Ectodermal cell (in vitro differentiated cells): ENCODE results near the gene MSANTD2.

Experiments used
- H3K27ac ChIP-seq: 2 replicates; pipeline ENCODE4 v1.7.0; 2013; ENCODE audit warnings: mild to moderate bottlenecking, low read depth, low read length; ENCODE audit not compliant: insufficient read depth, poor library complexity, severe bottlenecking
- H3K27me3 ChIP-seq: 2 replicates; pipeline ENCODE4 v1.7.0; 2013; ENCODE audit warnings: mild to moderate bottlenecking, low read length; ENCODE audit not compliant: insufficient read depth, control insufficient read depth, poor library complexity, severe bottlenecking
- H3K36me3 ChIP-seq: one replicate; pipeline ENCODE4 v1.7.0; 2013; ENCODE audit warnings: low read length; ENCODE audit not compliant: control insufficient read depth, insufficient read depth
- H3K4me1 ChIP-seq: one replicate; pipeline ENCODE4 v1.7.0; 2013; ENCODE audit warnings: low read length; ENCODE audit not compliant: control insufficient read depth, insufficient read depth
- H3K4me3 ChIP-seq: 2 replicates; pipeline ENCODE4 v1.7.0; 2013; ENCODE audit warnings: low read depth, low read length, control low read depth; ENCODE audit not compliant: insufficient read depth
- H3K9me3 ChIP-seq: 2 replicates; pipeline ENCODE4 v1.7.0; 2013; ENCODE audit warnings: mild to moderate bottlenecking, low read length, moderate library complexity; ENCODE audit not compliant: control insufficient read depth
- WGBS, 2 experiments: methylation state at CpG; one replicate each; pipeline ENCODE4 v1.1.7; 2013; ENCODE audit warnings: missing lambda C conversion rate in 2 of 2; 5-methylcytosine and 5-hydroxymethylcytosine counted together

Gene MSANTD2

DNA sequence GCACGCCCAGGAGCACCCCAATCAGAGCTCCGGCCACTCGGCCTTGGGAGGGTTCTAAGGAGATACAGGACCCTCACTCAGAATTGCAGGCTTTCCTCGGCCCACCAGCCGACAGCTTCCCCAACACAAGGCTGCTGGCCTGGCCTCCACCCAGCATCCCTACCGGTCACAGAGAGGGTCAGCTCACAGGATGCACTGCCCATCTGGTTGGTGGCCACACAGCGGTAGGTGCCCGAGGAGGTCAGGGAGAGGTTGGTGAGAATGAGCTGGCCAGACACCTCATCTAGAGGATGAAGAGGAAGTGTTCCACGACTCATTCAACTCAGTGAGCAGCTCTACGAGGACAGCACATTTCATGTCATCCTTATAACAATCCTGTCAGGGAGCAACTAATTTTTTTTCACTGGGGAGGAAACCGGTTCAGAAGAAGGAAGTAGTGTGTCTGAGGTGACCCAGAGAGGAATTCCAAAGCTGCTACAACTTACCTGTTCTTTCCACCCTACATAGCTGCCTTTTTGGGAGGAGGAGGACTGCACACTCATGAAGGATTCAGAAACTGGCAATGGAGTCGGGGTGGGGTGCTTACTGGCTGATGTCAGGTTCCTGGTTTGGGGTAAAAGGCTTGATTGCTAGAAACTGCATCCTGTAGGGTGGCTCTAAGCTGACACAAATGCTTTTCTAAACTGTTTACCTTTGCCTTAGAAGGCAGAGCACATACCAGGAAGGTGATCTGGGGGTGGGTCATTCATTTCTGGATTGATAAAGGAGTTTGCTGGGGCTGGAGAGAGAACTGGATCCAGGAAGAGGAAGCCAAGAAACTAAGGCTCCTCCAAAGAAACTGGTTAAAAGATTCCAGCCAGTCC is 51.5 kb downstream of the MSANTD2 start:
- H3K27ac ChIP-seq, result no peak overlapping the region
- no peaks in the 10 kb centered on the region for H3K36me3 ChIP-seq
- H3K4me1 ChIP-seq, result peaks cover 13% of the 10 kb centered on the region
- H3K4me3 ChIP-seq, result no peak overlapping the region
- H3K9me3 ChIP-seq, result no peaks in the 10 kb centered on the region
- H3K27me3 ChIP-seq, result peaks cover 92% of the 10 kb centered on the region
- 85 to 89% methylated on average over 12 of the region's 12 CpGs for WGBS, 2 experiments

GRCh38 chr11:124748100-124748418 is 52.1 kb downstream of the MSANTD2 start:
- H3K4me3 ChIP-seq, result no peak overlapping the region
- H3K27me3 ChIP-seq, result peaks cover 95% of the 10 kb centered on the region
- 89 to 91% methylated on average over 7 of the region's 7 CpGs for WGBS, 2 experiments
- peaks cover 11% of the 10 kb centered on the region for H3K4me1 ChIP-seq
- H3K36me3 ChIP-seq, result no peaks in the 10 kb centered on the region
- H3K9me3 ChIP-seq, result no peaks in the 10 kb centered on the region
- no peak overlapping the region for H3K27ac ChIP-seq

GRCh38 chr11:124747406-124748099 is 52.7 kb downstream of the MSANTD2 start:
- no peaks in the 10 kb centered on the region for H3K36me3 ChIP-seq
- H3K27me3 ChIP-seq, result peaks cover 100% of the 10 kb centered on the region
- WGBS, 2 experiments, result 52 to 62% methylated on average over 14 of the region's 14 CpGs
- no peak overlapping the region for H3K4me3 ChIP-seq
- H3K9me3 ChIP-seq, result no peaks in the 10 kb centered on the region
- peaks cover 9% of the 10 kb centered on the region for H3K4me1 ChIP-seq
- H3K27ac ChIP-seq, result no peak overlapping the region

- no peak overlapping the region for H3K27ac ChIP-seq
- no peaks in the 10 kb centered on the region for H3K9me3 ChIP-seq
- 2% methylated on average over 37 of the region's 37 CpGs for WGBS, 2 experiments
- H3K4me3 ChIP-seq, result peak overlapping the region; percentile 23
- peaks cover 100% of the 10 kb centered on the region for H3K27me3 ChIP-seq
- peaks cover 8% of the 10 kb centered on the region for H3K4me1 ChIP-seq
- no peaks in the 10 kb centered on the region for H3K36me3 ChIP-seq
These were observed 53.5 kb downstream of the MSANTD2 start for GRCh38 chr11:124746621-124747243.

GRCh38 chr11:124745835-124746620 is 54.2 kb downstream of the MSANTD2 start:
- Histone ChIP-seq H3K27me3 (peaks cover 100% of the 10 kb centered on the region), H3K36me3 (no peaks in the 10 kb centered on the region), H3K4me1 (peaks cover 8% of the 10 kb centered on the region), H3K27ac (no peak overlapping the region), H3K4me3 (peak overlapping the region; percentile 23), H3K9me3 (no peaks in the 10 kb centered on the region)
- WGBS, 2 experiments, result 1% methylated on average over 41 of the region's 41 CpGs

GRCh38 chr11:124745270-124745834 is 54.9 kb downstream of the MSANTD2 start:
- WGBS, 2 experiments, result 1 to 2% methylated on average over 44 of the region's 44 CpGs
- H3K36me3 ChIP-seq, result no peaks in the 10 kb centered on the region

GRCh38 chr11:124743050-124743449 is 57.2 kb downstream of the MSANTD2 start:
- 58 to 69% methylated on average over 6 of the region's 6 CpGs for WGBS, 2 experiments

More at GRCh38 chr11:124745270-124745834, 54.9 kb downstream of the MSANTD2 start:
- no peaks in the 10 kb centered on the region for H3K9me3 ChIP-seq
- peak overlapping the region; percentile 23 for H3K4me3 ChIP-seq
- H3K4me1 ChIP-seq, result peaks cover 8% of the 10 kb centered on the region
- peaks cover 100% of the 10 kb centered on the region for H3K27me3 ChIP-seq
- no peak overlapping the region for H3K27ac ChIP-seq

GRCh38 chr11:124742555-124742954 is 57.7 kb downstream of the MSANTD2 start:
- Histone ChIP-seq H3K9me3 (no peaks in the 10 kb centered on the region), H3K4me3 (no peak overlapping the region), H3K4me1 (peaks cover 24% of the 10 kb centered on the region), H3K36me3 (no peaks in the 10 kb centered on the region), H3K27me3 (peaks cover 98% of the 10 kb centered on the region), H3K27ac (no peak overlapping the region)
- WGBS, 2 experiments, result 84 to 95% methylated on average over 2 of the region's 2 CpGs

More at GRCh38 chr11:124743050-124743449, 57.2 kb downstream of the MSANTD2 start:
- H3K9me3 ChIP-seq, result no peaks in the 10 kb centered on the region
- H3K36me3 ChIP-seq, result no peaks in the 10 kb centered on the region
- H3K4me3 ChIP-seq, result no peak overlapping the region
- peaks cover 19% of the 10 kb centered on the region for H3K4me1 ChIP-seq
- H3K27ac ChIP-seq, result no peak overlapping the region
- H3K27me3 ChIP-seq, result peaks cover 98% of the 10 kb centered on the region

- H3K27ac ChIP-seq, result no peak overlapping the region
- no peaks in the 10 kb centered on the region for H3K36me3 ChIP-seq
- H3K4me3 ChIP-seq, result peak overlapping the region; percentile 53
- peaks cover 87% of the 10 kb centered on the region for H3K27me3 ChIP-seq
- H3K9me3 ChIP-seq, result no peaks in the 10 kb centered on the region
- H3K4me1 ChIP-seq, result peaks cover 27% of the 10 kb centered on the region
- WGBS, 2 experiments, result 6 to 7% methylated on average over 37 of the region's 37 CpGs
These were observed 59.8 kb downstream of the MSANTD2 start for GRCh38 chr11:124740277-124740882.
